ENCODE data around the gene MRAS. TPM values are rescaled to one million over a fixed set of nuclear protein-coding genes. Genes with fewer than 3 reads are reported as not detected.

The MRAS gene
- total and polyA plus RNA-seq, 2 of the 13 experiments (the other 11 are each of a cell fraction or from before 2014, with no cell fraction given), result 8.8 to 36.2 TPM

DNA sequence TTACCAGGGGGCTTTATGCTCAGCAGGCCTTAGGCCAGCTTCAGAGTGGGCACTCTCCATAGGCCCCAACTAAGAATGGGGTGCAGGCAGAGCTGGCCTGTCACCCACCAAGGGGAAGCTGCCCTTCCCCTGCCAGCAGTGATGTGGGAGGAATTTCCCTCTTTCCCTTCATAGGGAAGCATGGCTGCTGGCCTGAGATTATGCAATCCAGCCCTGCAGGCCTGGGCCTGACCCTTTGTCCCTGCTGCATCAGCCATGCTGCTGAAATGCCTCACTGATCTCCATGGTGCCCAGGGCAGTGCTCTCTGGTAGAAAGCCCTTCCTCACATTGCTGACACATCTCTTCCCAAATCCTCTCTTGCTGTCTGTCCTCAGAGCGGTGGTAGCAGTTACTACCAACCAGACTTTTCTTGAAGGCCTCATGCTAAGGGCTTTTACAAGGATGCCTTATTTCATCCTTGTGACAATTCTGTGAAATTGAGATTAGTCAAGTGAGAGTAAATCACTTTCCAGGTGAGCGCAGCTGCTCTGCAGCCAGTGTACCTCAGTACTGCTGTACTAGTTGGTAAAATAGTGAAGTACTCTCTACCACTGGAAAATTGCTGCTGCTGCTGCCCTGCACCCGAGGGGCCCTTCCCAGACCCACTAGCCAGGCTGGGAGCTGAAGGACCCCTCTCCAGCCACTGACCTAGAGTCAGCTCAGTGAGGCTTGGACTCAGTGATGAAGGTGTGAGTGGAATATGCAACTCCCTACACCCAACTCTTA lies 33.8 kb downstream of the MRAS start (continued):
- TF ChIP-seq, protein P1, sequence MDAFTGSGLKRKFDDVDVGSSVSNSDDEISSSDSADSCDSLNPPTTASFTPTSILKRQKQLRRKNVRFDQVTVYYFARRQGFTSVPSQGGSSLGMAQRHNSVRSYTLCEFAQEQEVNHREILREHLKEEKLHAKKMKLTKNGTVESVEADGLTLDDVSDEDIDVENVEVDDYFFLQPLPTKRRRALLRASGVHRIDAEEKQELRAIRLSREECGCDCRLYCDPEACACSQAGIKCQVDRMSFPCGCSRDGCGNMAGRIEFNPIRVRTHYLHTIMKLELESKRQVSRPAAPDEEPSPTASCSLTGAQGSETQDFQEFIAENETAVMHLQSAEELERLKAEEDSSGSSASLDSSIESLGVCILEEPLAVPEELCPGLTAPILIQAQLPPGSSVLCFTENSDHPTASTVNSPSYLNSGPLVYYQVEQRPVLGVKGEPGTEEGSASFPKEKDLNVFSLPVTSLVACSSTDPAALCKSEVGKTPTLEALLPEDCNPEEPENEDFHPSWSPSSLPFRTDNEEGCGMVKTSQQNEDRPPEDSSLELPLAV (CRISPR knock-in tag; conservative IDR thresholded peaks at IDR 0.05; ENCODE audit: low read depth), result no peak
- TF ChIP-seq CHD2 (IDR thresholded peaks at IDR 0.05; ENCODE audit: low read depth, low read length), result no peak
- TF ChIP-seq KDM5A (IDR thresholded peaks at IDR 0.05; ENCODE audit: borderline replicate concordance, low read length), result no peak
- TF ChIP-seq ZNF772 (CRISPR knock-in tag; IDR thresholded peaks at IDR 0.05), result no peak
- 0 out of 2 replicates have a peak, but pooled peaks have one; percentile 40 for TF ChIP-seq ZMYM4 (CRISPR knock-in tag; IDR thresholded peaks at IDR 0.05)
- peak; percentile 98 for TF ChIP-seq CEBPB (IDR thresholded peaks at IDR 0.05; ENCODE audit: borderline replicate concordance, low read depth, low read length)
- no peak for TF ChIP-seq ZNF256 (CRISPR knock-in tag; conservative IDR thresholded peaks at IDR 0.05)
- TF ChIP-seq ZFX (CRISPR knock-in tag; IDR thresholded peaks at IDR 0.05; ENCODE audit: low read depth), result peak; percentile 88
- TF ChIP-seq, protein P2, sequence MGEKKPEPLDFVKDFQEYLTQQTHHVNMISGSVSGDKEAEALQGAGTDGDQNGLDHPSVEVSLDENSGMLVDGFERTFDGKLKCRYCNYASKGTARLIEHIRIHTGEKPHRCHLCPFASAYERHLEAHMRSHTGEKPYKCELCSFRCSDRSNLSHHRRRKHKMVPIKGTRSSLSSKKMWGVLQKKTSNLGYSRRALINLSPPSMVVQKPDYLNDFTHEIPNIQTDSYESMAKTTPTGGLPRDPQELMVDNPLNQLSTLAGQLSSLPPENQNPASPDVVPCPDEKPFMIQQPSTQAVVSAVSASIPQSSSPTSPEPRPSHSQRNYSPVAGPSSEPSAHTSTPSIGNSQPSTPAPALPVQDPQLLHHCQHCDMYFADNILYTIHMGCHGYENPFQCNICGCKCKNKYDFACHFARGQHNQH (CRISPR knock-in tag; IDR thresholded peaks at IDR 0.05), result peak; percentile 53; the same call in 1 of the 2 replicates
- TF ChIP-seq SIN3A (IDR thresholded peaks at IDR 0.05; ENCODE audit: borderline replicate concordance, low read depth, low read length), result no peak
- TF ChIP-seq REXO4 (CRISPR knock-in tag; IDR thresholded peaks at IDR 0.05; ENCODE audit: borderline replicate concordance), result no peak
- TF ChIP-seq EED (CRISPR knock-in tag; IDR thresholded peaks at IDR 0.05), result no peak
- no peak for TF ChIP-seq TBX2 (CRISPR knock-in tag; IDR thresholded peaks at IDR 0.05; ENCODE audit: borderline replicate concordance)
- no peak for TF ChIP-seq IRX3 (CRISPR knock-in tag; IDR thresholded peaks at IDR 0.05; ENCODE audit: borderline replicate concordance, low read depth)
- TF ChIP-seq FOSL1 (CRISPR knock-in tag; IDR thresholded peaks at IDR 0.05; ENCODE audit: borderline replicate concordance), result no peak
- no peak for TF ChIP-seq ZNF432 (CRISPR knock-in tag; IDR thresholded peaks at IDR 0.05; ENCODE audit: borderline replicate concordance)
- TF ChIP-seq, protein P3, sequence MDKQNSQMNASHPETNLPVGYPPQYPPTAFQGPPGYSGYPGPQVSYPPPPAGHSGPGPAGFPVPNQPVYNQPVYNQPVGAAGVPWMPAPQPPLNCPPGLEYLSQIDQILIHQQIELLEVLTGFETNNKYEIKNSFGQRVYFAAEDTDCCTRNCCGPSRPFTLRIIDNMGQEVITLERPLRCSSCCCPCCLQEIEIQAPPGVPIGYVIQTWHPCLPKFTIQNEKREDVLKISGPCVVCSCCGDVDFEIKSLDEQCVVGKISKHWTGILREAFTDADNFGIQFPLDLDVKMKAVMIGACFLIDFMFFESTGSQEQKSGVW (CRISPR knock-in tag; IDR thresholded peaks at IDR 0.05; ENCODE audit: borderline replicate concordance), result no peak
- TF ChIP-seq ZNF644 (CRISPR knock-in tag; IDR thresholded peaks at IDR 0.05; ENCODE audit: low read depth), result peak; percentile 91; the same call in 1 of the 2 replicates
- TF ChIP-seq ZNF773 (CRISPR knock-in tag; IDR thresholded peaks at IDR 0.05; ENCODE audit: borderline replicate concordance), result no peak
- TF ChIP-seq RCOR2 (CRISPR knock-in tag; IDR thresholded peaks at IDR 0.05), result no peak
- TF ChIP-seq, protein P4, sequence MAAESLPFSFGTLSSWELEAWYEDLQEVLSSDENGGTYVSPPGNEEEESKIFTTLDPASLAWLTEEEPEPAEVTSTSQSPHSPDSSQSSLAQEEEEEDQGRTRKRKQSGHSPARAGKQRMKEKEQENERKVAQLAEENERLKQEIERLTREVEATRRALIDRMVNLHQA (CRISPR knock-in tag; IDR thresholded peaks at IDR 0.05), result no peak
- TF ChIP-seq, protein P5, sequence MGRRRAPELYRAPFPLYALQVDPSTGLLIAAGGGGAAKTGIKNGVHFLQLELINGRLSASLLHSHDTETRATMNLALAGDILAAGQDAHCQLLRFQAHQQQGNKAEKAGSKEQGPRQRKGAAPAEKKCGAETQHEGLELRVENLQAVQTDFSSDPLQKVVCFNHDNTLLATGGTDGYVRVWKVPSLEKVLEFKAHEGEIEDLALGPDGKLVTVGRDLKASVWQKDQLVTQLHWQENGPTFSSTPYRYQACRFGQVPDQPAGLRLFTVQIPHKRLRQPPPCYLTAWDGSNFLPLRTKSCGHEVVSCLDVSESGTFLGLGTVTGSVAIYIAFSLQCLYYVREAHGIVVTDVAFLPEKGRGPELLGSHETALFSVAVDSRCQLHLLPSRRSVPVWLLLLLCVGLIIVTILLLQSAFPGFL (CRISPR knock-in tag; IDR thresholded peaks at IDR 0.05), result no peak
- TF ChIP-seq, protein P6, sequence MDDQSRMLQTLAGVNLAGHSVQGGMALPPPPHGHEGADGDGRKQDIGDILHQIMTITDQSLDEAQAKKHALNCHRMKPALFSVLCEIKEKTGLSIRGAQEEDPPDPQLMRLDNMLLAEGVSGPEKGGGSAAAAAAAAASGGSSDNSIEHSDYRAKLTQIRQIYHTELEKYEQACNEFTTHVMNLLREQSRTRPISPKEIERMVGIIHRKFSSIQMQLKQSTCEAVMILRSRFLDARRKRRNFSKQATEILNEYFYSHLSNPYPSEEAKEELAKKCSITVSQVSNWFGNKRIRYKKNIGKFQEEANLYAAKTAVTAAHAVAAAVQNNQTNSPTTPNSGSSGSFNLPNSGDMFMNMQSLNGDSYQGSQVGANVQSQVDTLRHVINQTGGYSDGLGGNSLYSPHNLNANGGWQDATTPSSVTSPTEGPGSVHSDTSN (CRISPR knock-in tag; IDR thresholded peaks at IDR 0.05; ENCODE audit: borderline replicate concordance), result no peak
- TF ChIP-seq ZNF446 (CRISPR knock-in tag; IDR thresholded peaks at IDR 0.05), result no peak
